HEK293 (cell line): ENCODE measurements around the gene GPR22.

Experiments
- CTCF ChIA-PET: fragments of 350-600 bp; formaldehyde crosslinking; extraction: SDS; loops from one replicate; lab custom pipeline; 2021; ENCODE audit warnings: antibody characterized with exemption; lab: Yijun Ruan, JAX
- POLR2A ChIA-PET: fragments of 300-600 bp; formaldehyde crosslinking; extraction: SDS; loops from one replicate; lab custom pipeline; 2020; ENCODE audit warnings: antibody characterized with exemption, inconsistent platforms; lab: Yijun Ruan, JAX
- H3K27ac ChIP-seq: fragments of 200-500 bp; sonication (Bioruptor generic); 2 replicates; pipeline ENCODE4 v1.5.1; 2014; ENCODE audit warnings: low read depth, low read length, control low read depth, inconsistent platforms; ENCODE audit errors: extremely low read depth
- H3K36me3 ChIP-seq, 2 experiments: fragments of 200-500 bp in 1 of 2; sonication (Bioruptor generic) in 1 of 2; 1 replicate in 1 of 2; 2 replicates in 1 of 2; pipeline ENCODE4 v1.5.1; 2014 to 2017; ENCODE audit warnings: inconsistent platforms in 2 of 2, low read length in 2 of 2; ENCODE audit not compliant: control insufficient read depth in 2 of 2, insufficient read depth in 1 of 2
- H3K4me1 ChIP-seq: fragments of 200-500 bp; sonication (Bioruptor generic); 2 replicates; pipeline ENCODE4 v1.5.1; 2014; ENCODE audit warnings: mild to moderate bottlenecking, low read length, inconsistent platforms; ENCODE audit not compliant: control insufficient read depth, insufficient read depth
- H3K4me3 ChIP-seq: 2 replicates; pipeline ENCODE4 v1.5.1; 2011; ENCODE audit warnings: low read depth, mild to moderate bottlenecking, control low read depth, low read length, moderate library complexity
- H3K9me3 ChIP-seq: fragments of 200-500 bp; sonication (Bioruptor generic); 2 replicates; pipeline ENCODE4 v1.5.1; 2014; ENCODE audit warnings: low read depth, low read length, inconsistent platforms; ENCODE audit not compliant: control insufficient read depth, insufficient read depth
- BCL6B ChIP-seq: fragments of 450-650 bp; formaldehyde crosslinking; IDR thresholded peaks from 2 replicates; pipeline ENCODE4 v1.5.1; 2017; ENCODE audit warnings: missing biosample characterization, missing genetic modification characterization
- ELK4 ChIP-seq: IDR thresholded peaks from 2 replicates; pipeline ENCODE4 v1.6.1; 2011; ENCODE audit warnings: mild to moderate bottlenecking, low read depth, low read length, borderline replicate concordance
- OSR2 ChIP-seq: fragments of 450-650 bp; formaldehyde crosslinking; IDR thresholded peaks from 2 replicates; pipeline ENCODE4 v1.5.1; 2016; ENCODE audit warnings: missing biosample characterization, missing genetic modification characterization
- OVOL3 ChIP-seq: fragments of 450-650 bp; formaldehyde crosslinking; IDR thresholded peaks from 2 replicates; pipeline ENCODE4 v1.5.1; 2016; ENCODE audit warnings: missing biosample characterization, missing genetic modification characterization
- ZBTB17 ChIP-seq: fragments of 450-650 bp; formaldehyde crosslinking; IDR thresholded peaks from 2 replicates; pipeline ENCODE4 v1.5.1; 2016; ENCODE audit warnings: missing biosample characterization, missing genetic modification characterization
- ZBTB26 ChIP-seq: fragments of 450-650 bp; formaldehyde crosslinking; optimal IDR thresholded peaks from 2 replicates; pipeline ENCODE3; 2016; ENCODE audit warnings: missing biosample characterization, mild to moderate bottlenecking, missing genetic modification characterization
- ZEB2 ChIP-seq: fragments of 450-650 bp; formaldehyde crosslinking; IDR thresholded peaks from 2 replicates; pipeline ENCODE4 v1.5.1; 2016; ENCODE audit warnings: missing biosample characterization, missing genetic modification characterization
- ZFHX2 ChIP-seq: fragments of 450-650 bp; formaldehyde crosslinking; conservative IDR thresholded peaks from 2 replicates; pipeline ENCODE4 v1.5.1; 2016; ENCODE audit warnings: missing biosample characterization, missing genetic modification characterization
- ZFP37 ChIP-seq: fragments of 450-650 bp; formaldehyde crosslinking; IDR thresholded peaks from 2 replicates; pipeline ENCODE4 v1.5.1; 2016; ENCODE audit warnings: missing biosample characterization, missing genetic modification characterization
- ZIC2 ChIP-seq: fragments of 450-650 bp; formaldehyde crosslinking; IDR thresholded peaks from 2 replicates; pipeline ENCODE4 v1.5.1; 2016; ENCODE audit warnings: missing biosample characterization, missing genetic modification characterization
- ZNF350 ChIP-seq: fragments of 450-650 bp; formaldehyde crosslinking; IDR thresholded peaks from 2 replicates; pipeline ENCODE4 v1.5.0; 2017; ENCODE audit warnings: missing biosample characterization, mild to moderate bottlenecking, missing genetic modification characterization
- ZNF354C ChIP-seq: fragments of 450-650 bp; formaldehyde crosslinking; IDR thresholded peaks from 2 replicates; pipeline ENCODE4 v1.5.1; 2016; ENCODE audit warnings: missing biosample characterization, missing genetic modification characterization, low read depth, borderline replicate concordance
- ZNF37A ChIP-seq: fragments of 450-650 bp; IDR thresholded peaks from 2 replicates; pipeline ENCODE4 v1.5.1; 2018; ENCODE audit warnings: missing biosample characterization, missing genetic modification characterization
- ZNF404 ChIP-seq: fragments of 450-650 bp; formaldehyde crosslinking; IDR thresholded peaks from 2 replicates; pipeline ENCODE4 v1.5.1; 2017; ENCODE audit warnings: missing biosample characterization, missing genetic modification characterization
- ZNF501 ChIP-seq: fragments of 450-650 bp; formaldehyde crosslinking; IDR thresholded peaks from 2 replicates; pipeline ENCODE4 v1.5.1; 2016; ENCODE audit warnings: missing biosample characterization, missing genetic modification characterization
- ZNF518A ChIP-seq: fragments of 450-650 bp; formaldehyde crosslinking; conservative IDR thresholded peaks from 2 replicates; pipeline ENCODE4 v1.5.1; 2016; ENCODE audit warnings: low read depth, missing biosample characterization, missing genetic modification characterization
- ZNF521 ChIP-seq: fragments of 450-650 bp; formaldehyde crosslinking; IDR thresholded peaks from 2 replicates; pipeline ENCODE4 v1.5.1; 2017; ENCODE audit warnings: missing biosample characterization, mild to moderate bottlenecking, missing genetic modification characterization
- ZNF530 ChIP-seq: fragments of 450-650 bp; formaldehyde crosslinking; IDR thresholded peaks from 2 replicates; pipeline ENCODE4 v1.5.1; 2016; ENCODE audit warnings: low read depth, missing biosample characterization, missing genetic modification characterization
- ZNF548 ChIP-seq: fragments of 450-650 bp; formaldehyde crosslinking; IDR thresholded peaks from 2 replicates; pipeline ENCODE4 v1.5.1; 2016; ENCODE audit warnings: missing biosample characterization, missing genetic modification characterization
- ZNF585B ChIP-seq: fragments of 450-650 bp; formaldehyde crosslinking; IDR thresholded peaks from 2 replicates; pipeline ENCODE4 v1.5.1; 2016; ENCODE audit warnings: missing biosample characterization, missing genetic modification characterization
- ZNF626 ChIP-seq: fragments of 450-650 bp; sonication (Bioruptor Pico); formaldehyde crosslinking; IDR thresholded peaks from 2 replicates; pipeline ENCODE4 v1.5.1; 2018; ENCODE audit warnings: missing biosample characterization, missing genetic modification characterization, inconsistent platforms
- ZNF629 ChIP-seq: fragments of 450-650 bp; formaldehyde crosslinking; IDR thresholded peaks from 2 replicates; pipeline ENCODE4 v1.5.1; 2017; ENCODE audit warnings: missing biosample characterization, missing genetic modification characterization
- ZNF747 ChIP-seq: fragments of 450-650 bp; formaldehyde crosslinking; IDR thresholded peaks from 2 replicates; pipeline ENCODE4 v1.5.1; 2016; ENCODE audit warnings: missing biosample characterization, missing genetic modification characterization
- ZNF768 ChIP-seq: fragments of 450-650 bp; formaldehyde crosslinking; IDR thresholded peaks from 2 replicates; pipeline ENCODE4 v1.5.1; 2018; ENCODE audit warnings: missing biosample characterization, mild to moderate bottlenecking, missing genetic modification characterization
- ZNF792 ChIP-seq: fragments of 450-650 bp; formaldehyde crosslinking; IDR thresholded peaks from 2 replicates; pipeline ENCODE4 v1.5.1; 2016; ENCODE audit warnings: missing biosample characterization, missing genetic modification characterization
- ZNF843 ChIP-seq: fragments of 450-650 bp; formaldehyde crosslinking; IDR thresholded peaks from 2 replicates; pipeline ENCODE4 v1.5.1; 2016; ENCODE audit warnings: missing biosample characterization, missing genetic modification characterization
- ZSCAN4 ChIP-seq: fragments of 450-650 bp; formaldehyde crosslinking; IDR thresholded peaks from 2 replicates; pipeline ENCODE4 v1.5.1; 2017; ENCODE audit warnings: missing biosample characterization, missing genetic modification characterization
- ZXDB ChIP-seq: fragments of 450-650 bp; formaldehyde crosslinking; IDR thresholded peaks from 2 replicates; pipeline ENCODE4 v1.5.1; 2016; ENCODE audit warnings: missing biosample characterization, missing genetic modification characterization

GPR22 gene

GRCh38 chr7:107480932-107481331, 11.1 kb downstream of the GPR22 start:
- Histone ChIP-seq H3K4me1 (no peaks in the 10 kb centered on the region), H3K36me3 (no peaks in the 10 kb centered on the region), H3K4me3 (no peak overlapping the region), H3K9me3 (no peaks in the 10 kb centered on the region), H3K27ac (no peak overlapping the region)
- ChIA-PET CTCF (interaction anchor here (0.6 to 1.1 kb wide), 3 partner anchors 67 to 395 kb away, joined by 3 to 5 read pairs (median 5); no protein-coding TSS in a partner anchor), POLR2A (no interaction called here)
- no peak for TF ChIP-seq ZNF843 (tag by site-specific recombination)
- no peak for TF ChIP-seq ELK4
- TF ChIP-seq ZXDB (tag by site-specific recombination): no peak
- TF ChIP-seq ZNF626: no peak
- no peak for TF ChIP-seq ZNF518A
- no peak for TF ChIP-seq ZBTB26 (tag by site-specific recombination)
- no peak for TF ChIP-seq BCL6B
- TF ChIP-seq ZNF350 (tag by site-specific recombination): no peak
- TF ChIP-seq OSR2 (tag by site-specific recombination): no peak
- TF ChIP-seq ZNF629 (tag by site-specific recombination): no peak
- TF ChIP-seq ZIC2 (tag by site-specific recombination): no peak
- TF ChIP-seq ZNF792 (tag by site-specific recombination): no peak
- no peak for TF ChIP-seq ZNF747 (tag by site-specific recombination)

- POLR2A ChIA-PET: no interaction called here
- no peak overlapping the region for H3K27ac ChIP-seq
- CTCF ChIA-PET: interaction anchor here (0.6 kb wide), 1 partner anchor 70 kb away, joined by 3 read pairs; no protein-coding TSS in a partner anchor
- H3K9me3 ChIP-seq: no peaks in the 10 kb centered on the region
- H3K36me3 ChIP-seq: no peaks in the 10 kb centered on the region
- H3K4me3 ChIP-seq: no peak overlapping the region
- no peaks in the 10 kb centered on the region for H3K4me1 ChIP-seq
- TF ChIP-seq ZNF530 (tag by site-specific recombination) (no peak), ZNF521 (no peak), ZBTB17 (tag by site-specific recombination) (no peak), OVOL3 (tag by site-specific recombination) (no peak), ZEB2 (no peak), ZNF768 (no peak), ZFP37 (no peak), ZSCAN4 (tag by site-specific recombination) (no peak), ZNF548 (tag by site-specific recombination) (no peak), ZNF501 (tag by site-specific recombination) (no peak), ZNF354C (tag by site-specific recombination) (no peak), ZNF585B (tag by site-specific recombination) (no peak), ZNF404 (tag by site-specific recombination) (no peak), ZNF37A (no peak), ZFHX2 (no peak)
Observed at GRCh38 chr7:107482571-107482970, 12.7 kb downstream of the GPR22 start.
